Activated T-cell treated with anti-CD3 and anti-CD28 coated beads, Interleukin-2, amount 50 U/mL, for 72 hours (primary cell): Measurements from ENCODE around the gene SUPV3L1. TPM values are rescaled to one million over a fixed set of nuclear protein-coding genes. Genes with fewer than 3 reads are reported as not detected.
"Not testable (repeated sequence)": the region's sequence is repeated elsewhere in the genome, so short reads cannot be mapped to it uniquely, and the experiment has no call there.

Experiments
- ATAC-seq, 2 donors: fragments of 150-1000 bp; cut with Tn5 transposase; replicated peaks in 1 of 2; 2 replicates each; pipeline ENCODE4 v1.10.0; 2021; ENCODE audit warnings: moderate library complexity in 2 of 2, mild to moderate bottlenecking in 1 of 2
- DNase-seq, 2 donors: peaks; one replicate each; pipeline ENCODE4 v3.0.0; 2021 to 2022; ENCODE audit warnings: mixed read lengths in 1 of 2
- H3K27ac Mint-ChIP-seq: one replicate; pipeline ENCODE4 v1.8.0; 2022; ENCODE audit warnings: mild to moderate bottlenecking, moderate library complexity, mixed read lengths
- H3K27me3 Mint-ChIP-seq: one replicate; pipeline ENCODE4 v1.8.0; 2022; ENCODE audit warnings: low read depth, mixed read lengths
- H3K36me3 Mint-ChIP-seq, 2 donors: one replicate each; pipeline ENCODE4 v1.8.0; 2022; ENCODE audit warnings: mixed read lengths in 2 of 2, mild to moderate bottlenecking in 1 of 2; ENCODE audit not compliant: insufficient read depth in 2 of 2
- H3K4me1 Mint-ChIP-seq: one replicate; pipeline ENCODE4 v1.8.0; 2022; ENCODE audit warnings: low read depth, mixed read lengths
- H3K4me3 Mint-ChIP-seq, 2 donors: one replicate each; pipeline ENCODE4 v1.8.0; 2022; ENCODE audit warnings: mild to moderate bottlenecking in 2 of 2, mixed read lengths in 2 of 2, moderate library complexity in 2 of 2
- H3K9me3 Mint-ChIP-seq, 2 donors: one replicate each; pipeline ENCODE4 v1.8.0; 2022; ENCODE audit warnings: mixed read lengths in 2 of 2
- total RNA-seq, 2 donors: library from RNA; stranded (reverse); gene quantifications; one replicate each; pipeline ENCODE4 v1.2.3, GENCODE V29; 2022

SUPV3L1 gene
- total RNA-seq, 2 donors from 2014 or later: 65.2 to 67.5 TPM

DNA sequence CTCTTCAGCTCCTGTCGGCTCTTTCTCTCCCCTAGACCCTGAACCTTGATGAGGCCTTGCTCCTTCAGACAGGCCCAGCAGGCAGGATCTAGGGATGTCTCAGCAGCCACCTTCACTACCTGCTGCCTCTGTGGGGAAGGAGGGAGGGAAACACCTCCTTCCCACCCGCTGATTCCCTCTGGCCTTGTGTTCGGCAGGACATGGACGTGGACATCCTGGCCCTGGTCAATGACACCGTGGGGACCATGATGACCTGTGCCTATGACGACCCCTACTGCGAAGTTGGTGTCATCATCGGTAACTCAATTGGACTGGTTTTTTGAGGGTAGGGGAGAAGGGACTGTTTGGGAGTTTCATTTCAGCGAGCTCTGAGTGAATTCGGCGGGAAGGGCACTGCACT is 60.4 kb downstream of the SUPV3L1 start:
- no peaks in the 10 kb centered on the region for H3K9me3 Mint-ChIP-seq
- no peak overlapping the region for H3K27ac Mint-ChIP-seq
- ATAC-seq (no peak), DNase-seq (no peak)
- H3K4me3 Mint-ChIP-seq: no peak overlapping the region
- H3K4me1 Mint-ChIP-seq: peaks cover 19% of the 10 kb centered on the region
- no peaks in the 10 kb centered on the region for H3K36me3 Mint-ChIP-seq
- no peaks in the 10 kb centered on the region for H3K27me3 Mint-ChIP-seq

DNA sequence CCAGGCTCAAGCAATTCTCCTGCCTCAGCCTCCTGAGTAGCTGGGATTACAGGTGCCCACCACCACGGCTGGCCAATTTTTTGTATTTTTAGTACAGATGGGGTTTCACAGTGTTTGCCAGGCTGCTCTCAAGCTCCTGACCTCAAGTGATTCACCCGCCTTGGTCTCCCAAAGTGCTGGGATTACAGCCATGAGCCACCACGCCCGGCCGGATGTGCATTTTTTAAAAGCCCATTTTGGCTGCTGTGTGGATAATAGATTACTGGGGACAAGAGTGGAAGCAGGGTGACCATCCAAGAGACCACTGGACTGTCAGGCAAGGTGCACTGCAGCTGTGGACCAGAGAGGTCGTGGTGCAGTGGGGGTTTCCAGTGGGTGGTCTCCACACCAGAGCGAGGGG is 61.5 kb downstream of the SUPV3L1 start:
- Mint-ChIP-seq H3K36me3 (no peaks in the 10 kb centered on the region), H3K27ac (no peak overlapping the region), H3K4me1 (peaks cover 19% of the 10 kb centered on the region), H3K27me3 (no peaks in the 10 kb centered on the region), H3K4me3 (no peak overlapping the region), H3K9me3 (no peaks in the 10 kb centered on the region)
- ATAC-seq (no peak), DNase-seq (no peak)

DNA sequence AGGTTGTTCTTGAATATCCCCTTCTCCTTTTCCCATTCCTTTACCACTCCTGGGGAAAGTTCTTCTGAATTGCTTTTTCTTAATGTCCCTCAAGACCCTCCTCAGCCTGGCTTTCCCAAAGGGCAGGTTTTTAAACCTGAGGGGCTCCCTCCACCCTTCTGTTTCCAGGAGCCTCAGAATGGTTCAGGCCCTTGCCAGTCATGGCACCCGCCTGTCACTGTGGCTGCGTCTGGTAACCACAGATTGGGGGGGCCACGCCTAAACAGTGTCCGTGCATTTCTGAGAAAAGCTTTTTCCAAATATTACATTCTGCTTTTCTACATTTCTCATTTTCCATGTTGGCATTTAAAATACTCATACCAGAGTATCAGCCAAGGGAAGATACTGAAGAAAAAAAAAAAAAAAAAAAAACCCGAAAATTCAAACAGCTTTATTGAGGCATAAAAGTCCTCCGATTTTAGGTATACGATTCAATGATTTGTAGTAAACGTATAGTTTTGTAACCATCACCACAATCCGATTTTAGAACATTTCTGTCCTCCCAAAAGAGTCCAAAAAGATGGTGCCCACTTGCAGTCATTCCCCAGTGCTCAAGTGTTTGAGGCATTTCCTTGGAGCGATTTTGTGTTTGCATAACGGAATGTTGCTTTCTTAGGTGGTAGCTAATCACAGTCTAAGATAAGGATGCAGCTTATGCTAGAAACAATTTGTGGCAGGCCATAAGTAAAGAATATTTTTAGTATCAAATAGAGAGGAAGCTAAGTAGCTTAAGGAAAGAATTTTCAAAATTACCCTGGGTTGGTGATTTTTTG is 62.2 kb downstream of the SUPV3L1 start:
- DNase-seq (no peak), ATAC-seq (no peak)
- Mint-ChIP-seq H3K27ac (no peak overlapping the region), H3K36me3 (no peaks in the 10 kb centered on the region), H3K4me3 (no peak overlapping the region), H3K4me1 (peaks cover 14% of the 10 kb centered on the region), H3K9me3 (no peaks in the 10 kb centered on the region), H3K27me3 (no peaks in the 10 kb centered on the region)

DNA sequence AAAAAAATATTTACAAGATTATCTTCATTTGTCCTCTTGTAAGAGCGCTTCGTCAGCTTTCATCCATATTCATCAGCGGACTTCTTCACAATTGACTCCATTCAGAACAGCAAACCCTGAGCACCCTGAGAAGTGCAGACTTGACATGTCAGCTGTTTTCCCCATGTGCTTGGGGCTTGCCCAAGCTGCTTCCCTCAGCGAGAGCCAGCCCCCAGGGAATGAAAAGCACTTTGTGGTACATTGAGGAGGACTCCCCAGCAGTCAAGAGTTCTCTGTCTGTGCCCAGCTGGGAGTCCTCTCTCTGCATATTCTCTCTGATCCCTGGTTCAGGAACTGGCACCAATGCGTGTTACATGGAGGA is 62.8 kb downstream of the SUPV3L1 start:
- peaks cover 8% of the 10 kb centered on the region for H3K4me1 Mint-ChIP-seq
- H3K36me3 Mint-ChIP-seq: no peaks in the 10 kb centered on the region
- no peak overlapping the region for H3K4me3 Mint-ChIP-seq
- DNase-seq (no peak), ATAC-seq (no peak)
- no peaks in the 10 kb centered on the region for H3K27me3 Mint-ChIP-seq
- no peak overlapping the region for H3K27ac Mint-ChIP-seq
- no peaks in the 10 kb centered on the region for H3K9me3 Mint-ChIP-seq

DNA sequence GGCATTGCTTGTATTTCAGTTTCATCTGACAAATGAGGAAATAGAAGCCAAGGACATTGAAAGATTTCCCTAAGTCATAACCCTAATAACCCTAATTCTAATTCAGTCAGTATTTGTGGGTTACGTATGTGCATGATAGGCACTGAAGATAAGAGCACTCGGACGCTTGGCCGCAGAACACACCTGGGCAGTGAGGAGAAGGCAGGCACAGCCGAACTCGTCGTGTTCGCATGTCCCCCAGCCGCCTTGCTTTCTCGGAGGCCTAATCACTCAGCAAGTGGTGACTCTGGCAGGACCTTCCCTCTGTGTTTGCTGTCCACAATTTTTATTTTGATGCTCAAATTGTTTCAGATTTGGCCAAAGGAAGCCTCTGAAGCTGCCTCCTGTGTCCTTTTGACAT is 63.8 kb downstream of the SUPV3L1 start:
- Mint-ChIP-seq H3K9me3 (no peaks in the 10 kb centered on the region), H3K36me3 (no peaks in the 10 kb centered on the region), H3K27ac (no peak overlapping the region), H3K27me3 (no peaks in the 10 kb centered on the region), H3K4me3 (no peak overlapping the region), H3K4me1 (peaks cover 5% of the 10 kb centered on the region)
- DNase-seq (no peak), ATAC-seq (no peak)

DNA sequence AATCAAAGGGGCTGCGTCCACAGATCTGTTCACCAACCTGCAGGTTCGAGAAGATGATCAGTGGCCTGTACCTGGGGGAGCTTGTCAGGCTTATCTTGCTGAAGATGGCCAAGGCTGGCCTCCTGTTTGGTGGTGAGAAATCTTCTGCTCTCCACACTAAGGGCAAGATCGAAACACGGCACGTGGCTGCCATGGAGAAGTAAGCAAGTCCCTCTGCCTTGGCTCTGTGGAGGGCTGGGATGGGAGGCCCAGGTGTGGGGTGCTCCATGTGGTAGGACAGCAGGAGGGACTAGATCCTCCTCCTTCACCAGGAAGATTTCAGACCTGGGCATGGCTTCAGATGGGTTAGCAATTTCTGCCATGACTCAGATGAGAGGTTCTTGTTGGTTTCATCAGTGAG is 66.0 kb downstream of the SUPV3L1 start:
- H3K27me3 Mint-ChIP-seq: no peaks in the 10 kb centered on the region
- H3K4me1 Mint-ChIP-seq: no peaks in the 10 kb centered on the region
- H3K36me3 Mint-ChIP-seq: no peaks in the 10 kb centered on the region
- no peak overlapping the region for H3K27ac Mint-ChIP-seq
- H3K4me3 Mint-ChIP-seq: no peak overlapping the region
- no peaks in the 10 kb centered on the region for H3K9me3 Mint-ChIP-seq
- no peak for DNase-seq
- no peak for ATAC-seq

DNA sequence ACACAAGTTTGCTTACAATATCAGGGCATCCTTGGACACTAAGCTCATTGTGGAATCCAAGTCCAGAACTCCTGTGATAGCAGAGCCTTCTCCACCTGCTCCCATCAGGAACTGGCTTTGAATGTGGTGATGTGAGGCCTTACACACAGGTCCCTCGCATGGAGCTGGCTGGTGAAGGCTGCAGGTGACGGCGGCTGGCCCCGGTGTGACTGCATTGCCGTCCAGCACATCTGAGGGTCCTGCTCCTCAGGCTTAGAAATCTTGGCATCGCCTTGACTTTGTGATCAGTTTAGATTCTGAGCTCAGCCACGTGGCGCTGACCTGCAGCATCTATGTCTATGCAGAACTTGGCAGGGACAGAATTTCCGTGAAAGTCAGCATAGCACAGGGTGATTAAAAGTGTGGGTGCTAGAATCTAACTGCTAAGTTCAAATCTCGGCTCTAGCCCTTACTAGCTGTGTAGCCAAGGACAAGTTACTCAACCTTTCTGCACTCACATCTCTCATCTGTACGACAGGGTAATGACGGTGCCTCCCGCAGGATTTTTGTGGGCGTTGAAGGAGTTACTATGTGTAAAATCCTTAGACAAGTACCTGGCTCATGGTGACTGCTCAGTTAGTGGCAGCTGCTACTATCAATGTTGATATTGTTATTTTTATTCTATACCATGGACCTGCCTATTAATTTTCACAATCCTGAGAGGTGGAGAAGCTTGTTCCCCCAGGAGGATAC is 66.7 kb downstream of the SUPV3L1 start:
- no peak overlapping the region for H3K27ac Mint-ChIP-seq
- no peaks in the 10 kb centered on the region for H3K9me3 Mint-ChIP-seq
- H3K4me3 Mint-ChIP-seq: no peak overlapping the region
- H3K27me3 Mint-ChIP-seq: no peaks in the 10 kb centered on the region
- ATAC-seq: no peak
- no peaks in the 10 kb centered on the region for H3K4me1 Mint-ChIP-seq
- H3K36me3 Mint-ChIP-seq: no peaks in the 10 kb centered on the region
- no peak for DNase-seq

DNA sequence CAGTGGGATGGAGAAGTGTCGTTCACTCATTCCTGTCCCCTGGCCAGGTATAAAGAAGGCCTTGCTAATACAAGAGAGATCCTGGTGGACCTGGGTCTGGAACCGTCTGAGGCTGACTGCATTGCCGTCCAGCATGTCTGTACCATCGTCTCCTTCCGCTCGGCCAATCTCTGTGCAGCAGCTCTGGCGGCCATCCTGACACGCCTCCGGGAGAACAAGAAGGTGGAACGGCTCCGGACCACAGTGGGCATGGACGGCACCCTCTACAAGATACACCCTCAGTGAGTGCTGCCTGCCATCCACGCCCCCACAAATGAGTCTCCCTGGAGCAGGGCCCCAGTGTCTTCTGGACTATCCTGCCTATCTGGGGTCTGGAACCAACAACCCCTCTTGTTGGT is 67.3 kb downstream of the SUPV3L1 start:
- Mint-ChIP-seq H3K4me3 (no peak overlapping the region), H3K4me1 (no peaks in the 10 kb centered on the region), H3K9me3 (no peaks in the 10 kb centered on the region), H3K36me3 (no peaks in the 10 kb centered on the region), H3K27me3 (no peaks in the 10 kb centered on the region), H3K27ac (no peak overlapping the region)
- ATAC-seq (no peak), DNase-seq (no peak)

DNA sequence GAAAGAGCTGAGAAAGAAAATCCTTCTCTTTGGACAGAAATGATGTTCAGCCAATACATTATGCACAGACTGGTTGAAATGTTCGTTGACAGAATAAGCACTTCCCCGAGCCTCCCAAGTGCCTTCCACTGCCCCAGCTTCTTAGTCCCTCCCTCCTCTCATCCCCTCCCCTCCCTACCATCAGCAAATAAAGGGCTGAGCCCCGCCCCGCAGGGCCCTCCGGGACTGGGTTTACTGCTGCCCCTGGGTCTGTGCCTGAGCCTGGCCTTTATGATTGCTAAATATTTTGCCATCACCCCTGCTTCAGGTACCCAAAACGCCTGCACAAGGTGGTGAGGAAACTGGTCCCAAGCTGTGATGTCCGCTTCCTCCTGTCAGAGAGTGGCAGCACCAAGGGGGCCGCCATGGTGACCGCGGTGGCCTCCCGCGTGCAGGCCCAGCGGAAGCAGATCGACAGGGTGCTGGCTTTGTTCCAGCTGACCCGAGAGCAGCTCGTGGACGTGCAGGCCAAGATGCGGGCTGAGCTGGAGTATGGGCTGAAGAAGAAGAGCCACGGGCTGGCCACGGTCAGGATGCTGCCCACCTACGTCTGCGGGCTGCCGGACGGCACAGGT is 68.2 kb downstream of the SUPV3L1 start:
- no peaks in the 10 kb centered on the region for H3K9me3 Mint-ChIP-seq
- DNase-seq (no peak), ATAC-seq (no peak)
- no peak overlapping the region for H3K4me3 Mint-ChIP-seq
- no peaks in the 10 kb centered on the region for H3K4me1 Mint-ChIP-seq
- no peak overlapping the region for H3K27ac Mint-ChIP-seq
- no peaks in the 10 kb centered on the region for H3K36me3 Mint-ChIP-seq
- H3K27me3 Mint-ChIP-seq: no peaks in the 10 kb centered on the region

DNA sequence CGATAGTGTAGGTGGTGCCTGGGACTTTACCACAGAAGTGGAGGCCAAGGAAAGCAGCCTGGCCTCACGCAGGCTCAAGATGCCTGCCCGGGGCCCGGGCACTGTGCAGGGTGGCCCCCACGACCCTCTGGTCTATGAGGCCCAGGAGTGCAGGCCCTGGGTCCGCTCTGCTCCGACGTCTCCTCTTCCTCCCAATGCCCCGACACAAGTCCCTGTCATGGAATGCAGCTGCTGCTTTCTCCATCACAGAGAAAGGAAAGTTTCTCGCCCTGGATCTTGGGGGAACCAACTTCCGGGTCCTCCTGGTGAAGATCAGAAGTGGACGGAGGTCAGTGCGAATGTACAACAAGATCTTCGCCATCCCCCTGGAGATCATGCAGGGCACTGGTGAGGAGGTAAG is 70.0 kb downstream of the SUPV3L1 start:
- H3K4me3 Mint-ChIP-seq: no peak overlapping the region
- H3K4me1 Mint-ChIP-seq: no peaks in the 10 kb centered on the region
- no peak for ATAC-seq
- H3K9me3 Mint-ChIP-seq: no peaks in the 10 kb centered on the region
- no peak overlapping the region for H3K27ac Mint-ChIP-seq
- H3K27me3 Mint-ChIP-seq: no peaks in the 10 kb centered on the region
- H3K36me3 Mint-ChIP-seq: no peaks in the 10 kb centered on the region
- no peak for DNase-seq

DNA sequence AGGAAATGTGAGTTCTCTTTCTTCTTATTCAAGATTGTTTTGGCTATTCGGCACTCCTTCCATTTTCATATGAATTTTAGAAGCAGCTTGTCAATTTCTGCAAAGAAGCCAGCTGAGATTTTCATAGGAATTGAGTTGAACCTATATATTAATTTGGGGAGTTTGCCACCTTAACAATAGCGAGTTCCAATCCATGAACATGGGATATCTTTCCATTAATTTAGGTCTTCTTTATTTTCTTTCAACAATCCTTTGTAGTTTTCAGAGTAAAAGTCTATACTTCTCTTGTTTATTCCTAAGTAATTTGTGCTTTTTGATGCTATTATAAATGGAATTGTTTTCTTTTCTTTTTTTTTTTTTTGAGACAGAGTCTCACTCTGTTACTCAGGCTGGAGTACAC is 71.4 kb downstream of the SUPV3L1 start:
- H3K36me3 Mint-ChIP-seq, H3K27ac Mint-ChIP-seq, ATAC-seq: not testable (repeated sequence)

DNA sequence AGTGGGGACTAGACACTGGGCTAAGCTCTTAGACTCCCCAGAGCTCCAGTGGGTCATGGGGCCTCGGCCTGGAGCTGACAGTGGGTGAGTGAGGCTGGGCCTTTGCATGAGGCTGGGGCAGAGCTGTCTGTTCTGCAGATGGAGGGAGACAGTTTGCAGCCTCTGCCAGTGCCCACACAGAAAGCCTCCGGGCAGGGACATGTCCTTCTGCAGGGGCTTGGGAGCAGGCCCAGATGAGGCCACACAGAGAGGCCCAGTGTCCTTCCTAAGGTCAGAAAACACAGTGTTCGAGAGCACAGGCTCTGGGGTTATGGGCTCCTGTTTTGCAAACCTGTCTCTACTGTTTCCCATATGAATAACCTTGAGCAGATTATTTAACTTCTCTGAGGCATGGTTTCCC is 73.1 kb downstream of the SUPV3L1 start:
- no peak overlapping the region for H3K27ac Mint-ChIP-seq
- ATAC-seq (no peak), DNase-seq (no peak)
- H3K4me3 Mint-ChIP-seq: no peak overlapping the region
- H3K4me1 Mint-ChIP-seq: no peaks in the 10 kb centered on the region
- no peaks in the 10 kb centered on the region for H3K27me3 Mint-ChIP-seq
- no peaks in the 10 kb centered on the region for H3K9me3 Mint-ChIP-seq
- H3K36me3 Mint-ChIP-seq: no peaks in the 10 kb centered on the region

More for the DNA sequence above, 71.4 kb downstream of the SUPV3L1 start:
- H3K4me3 Mint-ChIP-seq, H3K27me3 Mint-ChIP-seq, DNase-seq, H3K4me1 Mint-ChIP-seq, H3K9me3 Mint-ChIP-seq: not testable (repeated sequence)

DNA sequence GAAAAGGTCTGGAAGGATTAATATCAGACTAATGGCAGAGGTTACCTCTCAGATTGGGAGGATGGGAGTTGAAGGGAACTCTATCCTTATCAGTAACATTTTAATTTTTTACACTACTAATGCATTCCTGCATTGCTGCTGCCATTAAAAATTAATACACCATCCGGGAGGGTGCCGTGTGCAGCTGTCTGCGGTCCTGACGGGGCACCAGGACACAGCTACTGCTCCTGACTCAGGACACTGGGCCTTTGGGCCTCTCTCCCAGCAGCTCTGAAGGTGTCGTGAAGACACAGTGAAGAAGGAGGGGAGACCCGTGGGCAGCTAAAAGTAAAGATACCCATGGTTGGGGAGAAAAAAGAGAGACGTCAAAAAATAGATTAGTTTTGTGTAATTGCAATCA is 74.8 kb downstream of the SUPV3L1 start:
- ATAC-seq: no peak
- no peaks in the 10 kb centered on the region for H3K9me3 Mint-ChIP-seq
- H3K4me1 Mint-ChIP-seq: no peaks in the 10 kb centered on the region
- no peak overlapping the region for H3K4me3 Mint-ChIP-seq
- no peaks in the 10 kb centered on the region for H3K36me3 Mint-ChIP-seq
- no peak overlapping the region for H3K27ac Mint-ChIP-seq
- no peaks in the 10 kb centered on the region for H3K27me3 Mint-ChIP-seq
- no peak for DNase-seq
